Neutrophil (primary cell): ENCODE data around the gene TEF.

Experiments used
- H3K27ac ChIP-seq: fragments of 200-600 bp; sonication (generic); 2 replicates; pipeline ENCODE4 v1.5.1; 2016; ENCODE audit warnings: mild to moderate bottlenecking, moderate library complexity
- H3K27me3 ChIP-seq: fragments of 200-600 bp; sonication (generic); 2 replicates; pipeline ENCODE4 v1.6.0; 2016; ENCODE audit warnings: mild to moderate bottlenecking
- H3K36me3 ChIP-seq: fragments of 200-600 bp; sonication (generic); 2 replicates; pipeline ENCODE4 v1.5.1; 2017
- H3K4me1 ChIP-seq, 2 experiments: fragments of 200-600 bp in 1 of 2; sonication (generic) in 1 of 2; 1 replicate in 1 of 2; 2 replicates in 1 of 2; pipeline versions ENCODE4 v1.5.1 to v1.6.1; 2013 to 2016; ENCODE audit warnings: low read depth in 1 of 2, low read length in 1 of 2, mild to moderate bottlenecking in 1 of 2, moderate library complexity in 1 of 2; ENCODE audit not compliant: control insufficient read depth in 1 of 2, insufficient read depth in 1 of 2
- H3K4me3 ChIP-seq, 2 experiments: fragments of 200-600 bp in 1 of 2; sonication (generic) in 1 of 2; 1 replicate in 1 of 2; 2 replicates in 1 of 2; pipeline ENCODE4 v1.5.1; 2013 to 2016; ENCODE audit warnings: low read depth in 1 of 2, low read length in 1 of 2, mild to moderate bottlenecking in 1 of 2, moderate library complexity in 1 of 2
- H3K9me3 ChIP-seq: fragments of 200-600 bp; sonication (generic); 2 replicates; pipeline ENCODE4 v1.5.1; 2016
- TF ChIP-seq, protein P1 (sequence below): fragments of 200-600 bp; sonication (generic); IDR thresholded peaks from 2 replicates; pipeline ENCODE4 v1.5.1; 2016; ENCODE audit warnings: antibody characterized with exemption

Gene TEF

DNA sequence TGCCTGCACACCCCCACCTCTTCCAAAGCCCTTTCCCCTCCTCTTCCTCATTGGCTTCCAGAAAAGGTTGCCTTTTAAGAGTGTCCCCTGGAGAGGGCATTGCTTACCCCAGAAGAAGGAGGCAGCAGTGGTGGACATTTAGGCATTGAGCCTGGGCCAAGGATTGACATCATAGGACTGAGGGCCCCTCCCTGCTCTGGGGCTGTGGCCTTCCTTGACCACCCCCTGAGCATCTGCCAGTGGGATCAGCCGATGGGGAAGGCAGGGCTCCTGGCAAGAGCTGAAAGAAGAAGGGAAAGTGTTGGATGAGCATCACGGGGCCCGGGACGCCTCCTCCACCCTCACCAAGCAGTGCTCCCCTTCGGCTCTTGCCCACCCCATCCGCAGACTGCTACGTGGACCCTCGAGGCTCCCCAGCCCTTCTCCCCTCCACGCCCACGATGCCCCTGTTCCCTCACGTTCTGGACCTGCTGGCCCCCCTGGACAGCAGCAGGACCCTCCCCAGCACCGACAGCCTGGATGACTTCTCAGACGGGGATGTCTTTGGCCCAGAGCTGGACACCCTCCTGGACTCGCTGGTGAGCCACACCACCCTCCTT is 43.0 kb upstream of the TEF start:
- H3K27ac ChIP-seq = no peak overlapping the region
- peaks cover 72% of the 10 kb centered on the region for H3K36me3 ChIP-seq
- TF ChIP-seq, protein P1, sequence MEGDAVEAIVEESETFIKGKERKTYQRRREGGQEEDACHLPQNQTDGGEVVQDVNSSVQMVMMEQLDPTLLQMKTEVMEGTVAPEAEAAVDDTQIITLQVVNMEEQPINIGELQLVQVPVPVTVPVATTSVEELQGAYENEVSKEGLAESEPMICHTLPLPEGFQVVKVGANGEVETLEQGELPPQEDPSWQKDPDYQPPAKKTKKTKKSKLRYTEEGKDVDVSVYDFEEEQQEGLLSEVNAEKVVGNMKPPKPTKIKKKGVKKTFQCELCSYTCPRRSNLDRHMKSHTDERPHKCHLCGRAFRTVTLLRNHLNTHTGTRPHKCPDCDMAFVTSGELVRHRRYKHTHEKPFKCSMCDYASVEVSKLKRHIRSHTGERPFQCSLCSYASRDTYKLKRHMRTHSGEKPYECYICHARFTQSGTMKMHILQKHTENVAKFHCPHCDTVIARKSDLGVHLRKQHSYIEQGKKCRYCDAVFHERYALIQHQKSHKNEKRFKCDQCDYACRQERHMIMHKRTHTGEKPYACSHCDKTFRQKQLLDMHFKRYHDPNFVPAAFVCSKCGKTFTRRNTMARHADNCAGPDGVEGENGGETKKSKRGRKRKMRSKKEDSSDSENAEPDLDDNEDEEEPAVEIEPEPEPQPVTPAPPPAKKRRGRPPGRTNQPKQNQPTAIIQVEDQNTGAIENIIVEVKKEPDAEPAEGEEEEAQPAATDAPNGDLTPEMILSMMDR = no peak
- no peaks in the 10 kb centered on the region for H3K9me3 ChIP-seq
- H3K4me1 ChIP-seq = no peaks in the 10 kb centered on the region
- no peak overlapping the region for H3K4me3 ChIP-seq
- H3K27me3 ChIP-seq = no peaks in the 10 kb centered on the region

DNA sequence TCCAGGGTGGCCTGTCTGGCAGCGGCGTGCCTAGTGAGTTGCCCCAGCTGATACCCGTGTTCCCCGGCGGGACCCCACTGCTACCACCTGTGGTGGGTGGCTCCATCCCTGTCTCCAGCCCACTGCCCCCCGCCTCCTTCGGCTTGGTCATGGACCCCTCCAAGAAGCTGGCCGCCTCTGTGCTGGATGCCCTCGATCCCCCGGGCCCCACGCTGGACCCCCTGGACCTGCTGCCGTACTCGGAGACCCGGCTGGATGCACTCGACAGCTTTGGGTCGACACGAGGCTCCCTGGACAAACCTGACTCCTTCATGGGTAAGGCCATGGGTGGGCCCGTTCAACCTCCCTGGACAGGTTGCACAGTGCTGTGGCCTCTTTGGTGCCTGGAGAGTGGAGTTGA is 41.9 kb upstream of the TEF start:
- Histone ChIP-seq H3K27ac (no peak overlapping the region), H3K4me3 (no peak overlapping the region), H3K27me3 (no peaks in the 10 kb centered on the region), H3K36me3 (peaks cover 72% of the 10 kb centered on the region), H3K9me3 (no peaks in the 10 kb centered on the region), H3K4me1 (no peaks in the 10 kb centered on the region)
- TF ChIP-seq, protein P1 = no peak

DNA sequence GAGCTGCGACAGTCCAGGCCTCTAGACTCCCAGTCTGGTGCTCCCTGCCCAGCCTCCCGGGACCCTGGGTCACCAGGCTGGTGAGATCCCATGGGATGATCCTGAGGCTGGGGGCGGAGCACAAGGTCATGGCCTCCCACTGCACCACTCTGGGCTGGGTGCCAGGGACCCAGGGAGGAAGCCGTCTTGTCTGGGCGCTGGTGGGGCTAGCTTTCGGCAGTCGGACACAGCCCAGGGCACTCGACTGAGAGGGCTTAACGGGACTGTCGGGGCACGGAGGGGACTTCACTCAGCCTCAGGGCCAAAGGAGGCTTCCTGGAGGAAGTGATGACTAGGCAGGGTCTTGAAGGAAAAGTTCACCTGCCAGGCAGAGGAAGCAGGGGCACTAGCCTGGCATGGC is 41.4 kb upstream of the TEF start:
- no peak overlapping the region for H3K27ac ChIP-seq

DNA sequence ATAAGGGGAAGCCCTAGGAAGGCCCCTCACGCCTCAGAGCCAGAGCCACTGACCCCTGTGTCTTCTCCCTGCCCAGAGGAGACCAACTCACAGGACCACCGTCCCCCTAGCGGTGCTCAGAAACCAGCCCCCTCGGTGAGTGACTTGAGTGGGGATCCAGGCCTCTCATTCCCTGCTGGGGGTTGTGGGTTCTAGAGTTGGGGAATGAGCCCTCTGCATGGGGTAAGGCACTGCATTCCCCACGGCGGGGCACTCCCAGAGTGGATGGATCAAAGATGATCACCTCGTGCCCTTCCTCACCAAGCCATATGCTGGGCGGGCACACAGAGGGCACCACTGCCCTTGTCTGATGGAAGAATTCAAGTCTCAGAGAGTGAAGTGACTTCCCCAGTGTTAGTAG is 40.7 kb upstream of the TEF start:
- Histone ChIP-seq H3K27me3 (no peaks in the 10 kb centered on the region), H3K27ac (no peak overlapping the region), H3K9me3 (no peaks in the 10 kb centered on the region), H3K4me3 (no peak overlapping the region), H3K4me1 (no peaks in the 10 kb centered on the region), H3K36me3 (peaks cover 74% of the 10 kb centered on the region)
- TF ChIP-seq, protein P1 = no peak

More for the DNA sequence above, 41.4 kb upstream of the TEF start:
- Histone ChIP-seq H3K4me1 (no peaks in the 10 kb centered on the region), H3K4me3 (no peak overlapping the region), H3K36me3 (peaks cover 74% of the 10 kb centered on the region), H3K9me3 (no peaks in the 10 kb centered on the region), H3K27me3 (no peaks in the 10 kb centered on the region)
- TF ChIP-seq, protein P1 = no peak

DNA sequence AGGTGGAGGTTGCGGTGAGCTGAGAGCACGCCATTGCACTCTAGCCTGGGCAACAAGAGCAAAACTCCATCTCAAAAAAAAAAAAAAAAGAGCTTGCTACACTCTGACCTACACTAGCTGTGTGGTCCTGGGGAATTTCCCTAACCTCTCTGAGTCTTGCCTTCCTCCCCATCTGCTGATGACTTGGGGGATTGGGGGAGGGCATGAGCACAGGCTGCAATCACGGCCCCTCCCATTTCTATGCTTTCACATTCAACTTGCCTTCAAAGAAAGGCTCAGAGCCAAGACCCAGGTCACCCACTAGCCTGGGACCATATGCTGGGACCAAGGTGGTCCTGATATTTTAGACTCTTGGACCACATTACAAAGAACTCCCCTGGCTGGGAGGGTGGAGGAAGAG is 39.8 kb upstream of the TEF start:
- H3K4me3 ChIP-seq = no peak overlapping the region
- no peaks in the 10 kb centered on the region for H3K4me1 ChIP-seq
- peaks cover 82% of the 10 kb centered on the region for H3K36me3 ChIP-seq
- no peak overlapping the region for H3K27ac ChIP-seq
- TF ChIP-seq, protein P1 = no peak
- no peaks in the 10 kb centered on the region for H3K27me3 ChIP-seq
- H3K9me3 ChIP-seq = no peaks in the 10 kb centered on the region

DNA sequence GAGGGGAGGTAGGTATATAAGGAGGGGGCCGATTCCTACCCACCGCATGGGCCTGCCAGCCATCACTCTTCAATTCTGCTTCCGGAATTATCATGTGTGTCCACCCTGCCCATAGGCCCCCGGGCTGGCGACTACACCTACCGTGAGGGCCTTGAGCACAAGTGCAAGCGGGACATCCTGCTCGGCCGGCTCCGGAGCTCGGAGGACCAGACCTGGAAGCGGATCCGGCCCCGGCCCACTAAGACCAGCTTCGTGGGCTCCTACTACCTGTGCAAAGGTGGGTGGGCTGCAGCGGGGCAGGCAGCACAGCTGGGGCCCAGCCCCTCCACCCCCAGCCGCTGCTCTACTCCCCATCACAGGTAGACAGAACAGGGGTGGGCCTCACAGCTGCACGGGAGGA is 38.4 kb upstream of the TEF start:
- no peaks in the 10 kb centered on the region for H3K9me3 ChIP-seq
- H3K27ac ChIP-seq = no peak overlapping the region
- H3K4me3 ChIP-seq = no peak overlapping the region
- peaks cover 93% of the 10 kb centered on the region for H3K36me3 ChIP-seq
- TF ChIP-seq, protein P1 = no peak
- no peaks in the 10 kb centered on the region for H3K27me3 ChIP-seq
- H3K4me1 ChIP-seq = no peaks in the 10 kb centered on the region
